H1 (cell line): ENCODE results near the gene NEU4. TPM values are rescaled to one million over a fixed set of nuclear protein-coding genes. Genes with fewer than 3 reads are reported as not detected.
"Not testable (repeated sequence)": the region's sequence is repeated elsewhere in the genome, so short reads cannot be mapped to it uniquely, and the experiment has no call there.

ENCODE experiments used
- CTCF ChIA-PET: fragments of 300-600 bp; sonication (Branson Sonifier 250); formaldehyde crosslinking; loops from one replicate; lab custom pipeline; 2021; ENCODE audit not compliant: partially characterized antibody; lab: Charles Lee
- POLR2A ChIA-PET: fragments of 300-600 bp; sonication (Branson Sonifier 250); formaldehyde crosslinking; loops from one replicate; lab custom pipeline; 2021; ENCODE audit warnings: inconsistent platforms; ENCODE audit not compliant: partially characterized antibody; lab: Charles Lee
- DNase-seq, 2 experiments: peaks; one replicate each; pipeline versions ENCODE4 v3.0.0 to v3.0.0-alpha.2; 2010 to 2022; ENCODE audit warnings: low spot score in 2 of 2, low read depth in 1 of 2, mixed read lengths in 1 of 2
- FAIRE-seq: peaks from 2 replicates; lab custom pipeline; 2011; peaks lifted over from hg19 to GRCh38; lab: Jason Lieb, UNC
- H2AFZ ChIP-seq: 2 replicates; pipeline ENCODE4 v1.8.1; 2012; ENCODE audit warnings: low read length, inconsistent platforms
- H2AK5ac ChIP-seq: 2 replicates; pipeline ENCODE4 v1.6.1; 2013; ENCODE audit warnings: low read depth, low read length
- H2BK120ac ChIP-seq: replicated peaks from 2 replicates; pipeline ENCODE3; 2013; ENCODE audit warnings: low read depth, low read length, inconsistent platforms
- H2BK12ac ChIP-seq: 2 replicates; pipeline ENCODE4 v1.6.1; 2013; ENCODE audit warnings: low read depth, low read length
- H2BK15ac ChIP-seq: 2 replicates; pipeline ENCODE4 v1.6.1; 2013; ENCODE audit warnings: low read length
- H2BK20ac ChIP-seq: 2 replicates; pipeline ENCODE4 v1.6.1; 2013; ENCODE audit warnings: low read length
- H2BK5ac ChIP-seq: 2 replicates; pipeline ENCODE4 v1.6.1; 2013; ENCODE audit warnings: low read depth, low read length
- H3K14ac ChIP-seq: 2 replicates; pipeline ENCODE4 v1.6.1; 2013; ENCODE audit warnings: inconsistent platforms; ENCODE audit not compliant: insufficient read length
- H3K18ac ChIP-seq: 2 replicates; pipeline ENCODE4 v1.6.1; 2013; ENCODE audit warnings: low read length; ENCODE audit errors: extremely low read depth
- H3K23ac ChIP-seq: 2 replicates; pipeline ENCODE4 v1.6.1; 2013; ENCODE audit warnings: inconsistent platforms; ENCODE audit not compliant: insufficient read length
- H3K23me2 ChIP-seq: 2 replicates; pipeline ENCODE4 v1.6.1; 2013; ENCODE audit warnings: low read depth, low read length
- H3K27ac ChIP-seq: 2 replicates; pipeline ENCODE4 v1.6.1; 2011; ENCODE audit warnings: low read depth, low read length, inconsistent platforms
- H3K27me3 ChIP-seq, 4 experiments: replicated peaks in 1 of 4; 1 replicate in 1 of 4; 2 replicates in 3 of 4; pipeline versions ENCODE4 v1.6.1 to v1.8.1; 2011 to 2013; ENCODE audit warnings: low read length in 3 of 4, mild to moderate bottlenecking in 3 of 4, inconsistent platforms in 2 of 4, mixed read lengths in 2 of 4, moderate library complexity in 1 of 4; ENCODE audit not compliant: control insufficient read depth in 3 of 4, insufficient read depth in 3 of 4; ENCODE audit errors: extremely low read depth in 1 of 4
- H3K36me3 ChIP-seq, 4 experiments: 2 replicates each; pipeline versions ENCODE4 v1.6.1 to v1.8.1; 2011 to 2013; ENCODE audit warnings: mild to moderate bottlenecking in 4 of 4, low read length in 3 of 4, moderate library complexity in 2 of 4, control low read depth in 1 of 4, inconsistent platforms in 1 of 4; ENCODE audit not compliant: insufficient read depth in 4 of 4, control insufficient read depth in 2 of 4
- H3K4ac ChIP-seq: replicated peaks from 2 replicates; pipeline ENCODE3; 2013; ENCODE audit warnings: low read length, low read depth, mixed read lengths, inconsistent platforms; ENCODE audit not compliant: insufficient read length
- H3K4me1 ChIP-seq, 4 experiments: replicated peaks in 1 of 4; 1 replicate in 1 of 4; 2 replicates in 3 of 4; pipeline versions ENCODE4 v1.6.1 to v1.8.1; 2011 to 2013; ENCODE audit warnings: low read length in 3 of 4, inconsistent platforms in 2 of 4, mixed read lengths in 1 of 4; ENCODE audit not compliant: insufficient read depth in 4 of 4, control insufficient read depth in 3 of 4
- H3K4me2 ChIP-seq, 2 experiments: 2 replicates each; pipeline versions ENCODE4 v1.6.1 to v1.8.1; 2011 to 2013; ENCODE audit warnings: low read depth in 2 of 2, low read length in 2 of 2, control low read depth in 1 of 2, inconsistent platforms in 1 of 2, mild to moderate bottlenecking in 1 of 2; ENCODE audit not compliant: insufficient read depth in 1 of 2
- H3K4me3 ChIP-seq, 4 experiments: fragments of 200-600, 300-600 bp in 1 of 4; sonication (generic), shearing (Covaris generic), sonication (Bioruptor Twin) in 1 of 4; 2 replicates each; pipeline versions ENCODE4 v1.5.1 to v1.8.1; 2011 to 2016; ENCODE audit warnings: low read length in 4 of 4, low read depth in 3 of 4, control low read depth in 2 of 4, inconsistent platforms in 2 of 4, mild to moderate bottlenecking in 2 of 4, mixed read lengths in 1 of 4, moderate library complexity in 1 of 4; ENCODE audit not compliant: insufficient read depth in 2 of 4; ENCODE audit errors: extremely low read depth in 1 of 4
- H3K56ac ChIP-seq: replicated peaks from 2 replicates; pipeline ENCODE3; 2013; ENCODE audit warnings: low read depth, mild to moderate bottlenecking, mixed read lengths, low read length, inconsistent platforms; ENCODE audit not compliant: insufficient read length
- H3K79me1 ChIP-seq: 2 replicates; pipeline ENCODE4 v1.6.1; 2013; ENCODE audit warnings: low read depth, low read length, control low read depth
- H3K79me2 ChIP-seq, 2 experiments: 2 replicates each; pipeline versions ENCODE4 v1.6.1 to v1.8.1; 2012 to 2013; ENCODE audit warnings: low read length in 2 of 2, mild to moderate bottlenecking in 2 of 2, inconsistent platforms in 1 of 2; ENCODE audit not compliant: insufficient read depth in 2 of 2, control insufficient read depth in 1 of 2
- H3K9ac ChIP-seq, 4 experiments: replicated peaks in 1 of 4; 1 replicate in 1 of 4; 2 replicates in 3 of 4; pipeline versions ENCODE4 v1.6.1 to v1.8.1; 2011 to 2013; ENCODE audit warnings: low read depth in 3 of 4, low read length in 3 of 4, control low read depth in 2 of 4, mild to moderate bottlenecking in 2 of 4, moderate library complexity in 2 of 4, inconsistent platforms in 1 of 4; ENCODE audit errors: extremely low read depth in 1 of 4
- H3K9me3 ChIP-seq, 2 experiments: 2 replicates each; pipeline versions ENCODE4 v1.6.1 to v1.8.1; 2012 to 2013; ENCODE audit warnings: mild to moderate bottlenecking in 2 of 2, moderate library complexity in 2 of 2, control low read depth in 1 of 2, inconsistent platforms in 1 of 2, low read depth in 1 of 2, low read length in 1 of 2, mixed read lengths in 1 of 2; ENCODE audit not compliant: insufficient read depth in 2 of 2
- H4K20me1 ChIP-seq, 2 experiments: replicated peaks in 1 of 2; 2 replicates each; pipeline versions ENCODE3 to v1.8.1; 2011 to 2013; ENCODE audit warnings: inconsistent platforms in 2 of 2, low read length in 2 of 2, mild to moderate bottlenecking in 1 of 2; ENCODE audit not compliant: insufficient read depth in 2 of 2, control insufficient read depth in 1 of 2
- H4K5ac ChIP-seq: 2 replicates; pipeline ENCODE4 v1.6.1; 2013; ENCODE audit warnings: low read length, low read depth, mixed read lengths, inconsistent platforms; ENCODE audit not compliant: insufficient read length
- H4K8ac ChIP-seq: 2 replicates; pipeline ENCODE4 v1.8.0; 2013; ENCODE audit warnings: mild to moderate bottlenecking, moderate library complexity, low read length, inconsistent platforms; ENCODE audit not compliant: insufficient read depth; ENCODE audit errors: extremely low read depth
- H4K91ac ChIP-seq: replicated peaks from 2 replicates; pipeline ENCODE3; 2013; ENCODE audit warnings: low read length, mixed read lengths, inconsistent platforms; ENCODE audit not compliant: insufficient read length
- CBX8 ChIP-seq: fragments of 300-800, 300-1000 bp; sonication (generic); IDR thresholded peaks from 2 replicates; pipeline ENCODE4 v1.7.1; 2016; ENCODE audit warnings: low read depth, low read length, borderline replicate concordance
- CTCF ChIP-seq, 3 experiments: IDR thresholded peaks; 1 replicate in 2 of 3; 2 replicates in 1 of 3; pipeline versions ENCODE4 v1.5.1 to v1.6.1; 2011; ENCODE audit warnings: low read length in 3 of 3, mild to moderate bottlenecking in 3 of 3, inconsistent platforms in 2 of 3, low read depth in 1 of 3, moderate library complexity in 1 of 3; ENCODE audit not compliant: insufficient read depth in 1 of 3; ENCODE audit errors: control extremely low read depth in 1 of 3
- PHF8 ChIP-seq: fragments of 200-600 bp; sonication (generic); conservative IDR thresholded peaks from 2 replicates; pipeline ENCODE4 v1.7.1; 2012; ENCODE audit warnings: low read depth, mild to moderate bottlenecking, inconsistent platforms, low read length, moderate library complexity
- WGBS, 2 experiments: shearing (Covaris generic) in 1 of 2; methylation state at CpG; one replicate each; pipeline versions ENCODE4 v1.1.6 to v1.1.7; 2013 to 2015; ENCODE audit warnings: low lambda C conversion rate in 2 of 2, mixed read lengths in 2 of 2, inconsistent platforms in 1 of 2, low coverage in 1 of 2, missing lambda C conversion rate in 1 of 2; ENCODE audit not compliant: insufficient replicate concordance in 2 of 2, insufficient coverage in 1 of 2, insufficient read length in 1 of 2; ENCODE audit errors: extremely low coverage in 1 of 2, missing lambda C conversion rate in 1 of 2; 5-methylcytosine and 5-hydroxymethylcytosine counted together
- polyA plus RNA-seq, 7 experiments: library from polyadenylated mRNA; depleted of rRNA in 3 of 7; stranded (reverse) in 5 of 7; unstranded in 2 of 7; fragments of >200 nt in 5 of 7; fragments of 200-250 nt in 2 of 7; gene quantifications; 1 replicate in 5 of 7; 2 replicates in 1 of 7; 4 replicates in 1 of 7; pipeline versions ENCODE4 v1.2.1 to v1.2.3, GENCODE V29; 2011 to 2013; ENCODE audit warnings: missing spikeins in 2 of 7, mixed read lengths in 2 of 7
- total RNA-seq: library from RNA; stranded (reverse); fragmentation: NEBNext Ultra II Directional; extraction: Animal tissue kit (Norgen Biotek cat#: 25700); gene quantifications from 2 replicates; pipeline ENCODE4 v1.2.1, GENCODE V29; 2021

NEU4 gene
- total and polyA plus RNA-seq, 2 of the 8 experiments (the other 6 are each of a cell fraction or from before 2014, with no cell fraction given), result 0.32 to 0.50 TPM

GRCh38 chr2:241822264-241822623 is 13.3 kb downstream of the NEU4 start (continued):
- no peak for TF ChIP-seq CTCF (IDR thresholded peaks at IDR 0.05; ENCODE audit: control extremely low read depth in 1 of 3, insufficient read depth in 1 of 3, low read depth in 1 of 3, low read length in 3 of 3)
- no peak for TF ChIP-seq PHF8
- TF ChIP-seq CBX8, result no peak

- CTCF ChIA-PET, H2AFZ ChIP-seq, H3K27ac ChIP-seq, H4K5ac ChIP-seq, H3K27me3 ChIP-seq, H2BK12ac ChIP-seq, H3K14ac ChIP-seq, H2BK20ac ChIP-seq, H3K4me1 ChIP-seq, H4K20me1 ChIP-seq, H2BK5ac ChIP-seq, H3K23me2 ChIP-seq, H2AK5ac ChIP-seq, H3K56ac ChIP-seq, H3K18ac ChIP-seq, H3K9me3 ChIP-seq, FAIRE-seq, H3K23ac ChIP-seq, H3K4ac ChIP-seq, H3K4me3 ChIP-seq, H2BK120ac ChIP-seq, H4K91ac ChIP-seq, H2BK15ac ChIP-seq, H4K8ac ChIP-seq, H3K4me2 ChIP-seq, H3K9ac ChIP-seq, H3K79me1 ChIP-seq, H3K79me2 ChIP-seq, H3K36me3 ChIP-seq: not testable (repeated sequence)
- POLR2A ChIA-PET, result interaction anchor here (0.6 kb wide), 1 partner anchor 15 kb away, joined by 4 read pairs; no protein-coding TSS in a partner anchor
- 93% methylated on average over 42 of the region's 45 CpGs; no CpG with 5 or more reads in 1 of the 2 experiments for WGBS, 2 experiments
- peak in 1 of 2 experiments; percentile 45 for DNase-seq
Measured at GRCh38 chr2:241823531-241824437, 14.8 kb downstream of the NEU4 start.
